OCI-LY7 (cell line): ENCODE measurements around the gene CCDC127. TPM values are rescaled to one million over a fixed set of nuclear protein-coding genes. Genes with fewer than 3 reads are reported as not detected.
"Not testable (repeated sequence)": the region's sequence is repeated elsewhere in the genome, so short reads cannot be mapped to it uniquely, and the experiment has no call there.

Source experiments
- BruUV-seq: library from RNA; stranded (reverse); fragments of 400-500 nt; replicated peaks from 2 replicates; lab custom pipeline; 2021; lab: Mats Ljungman, UMichigan
- CTCF ChIA-PET: fragments of 300-600 bp; sonication (Branson Sonifier 250); formaldehyde crosslinking; loops from one replicate; lab custom pipeline; 2022; ENCODE audit warnings: antibody characterized with exemption; ENCODE audit not compliant: unreplicated experiment; lab: Charles Lee
- POLR2A ChIA-PET: fragments of 300-600 bp; sonication (Branson Sonifier 250); formaldehyde crosslinking; loops from one replicate; lab custom pipeline; 2022; ENCODE audit warnings: antibody characterized with exemption; lab: Charles Lee
- DNase-seq: peaks from one replicate; pipeline ENCODE4 v3.0.0-alpha.2; 2015; ENCODE audit warnings: low spot score
- H2AFZ ChIP-seq: fragments of 200-600 bp; sonication (generic), shearing (Covaris generic); 2 replicates; pipeline ENCODE4 v1.6.1; 2014; ENCODE audit warnings: mild to moderate bottlenecking, antibody characterized with exemption, low read length, moderate library complexity
- H3K27ac ChIP-seq: fragments of 200-600 bp; sonication (generic); 2 replicates; pipeline ENCODE4 v1.5.1; 2014; ENCODE audit warnings: mixed run types, low read depth, mild to moderate bottlenecking, moderate library complexity, low read length, inconsistent platforms; ENCODE audit not compliant: poor library complexity, severe bottlenecking
- H3K36me3 ChIP-seq: fragments of 200-600 bp; sonication (generic); 2 replicates; pipeline ENCODE4 v1.6.1; 2014; ENCODE audit warnings: mild to moderate bottlenecking, antibody characterized with exemption, low read length, moderate library complexity, mixed read lengths; ENCODE audit not compliant: insufficient read depth
- H3K4me1 ChIP-seq: fragments of 200-600 bp; sonication (generic); 2 replicates; pipeline ENCODE4 v1.5.1; 2014; ENCODE audit warnings: mild to moderate bottlenecking, low read length; ENCODE audit not compliant: insufficient read depth, poor library complexity, severe bottlenecking
- H3K4me2 ChIP-seq: fragments of 200-600 bp; sonication (generic); 2 replicates; pipeline ENCODE4 v1.6.1; 2014; ENCODE audit warnings: mild to moderate bottlenecking, low read length
- H3K4me3 ChIP-seq: fragments of 200-600 bp; sonication (generic); 2 replicates; pipeline ENCODE4 v1.5.1; 2014; ENCODE audit warnings: mild to moderate bottlenecking, low read depth, low read length; ENCODE audit not compliant: poor library complexity, severe bottlenecking
- H3K79me2 ChIP-seq: fragments of 200-600 bp; sonication (generic); 2 replicates; pipeline ENCODE4 v1.6.1; 2016; ENCODE audit warnings: low read depth, mild to moderate bottlenecking, low read length, moderate library complexity, mixed read lengths; ENCODE audit not compliant: insufficient read depth
- H3K9me2 ChIP-seq: fragments of 200-600 bp; sonication (generic); 2 replicates; pipeline ENCODE4 v1.6.1; 2016; ENCODE audit warnings: mild to moderate bottlenecking, low read length, mixed read lengths; ENCODE audit not compliant: insufficient read depth
- H3K9me3 ChIP-seq: fragments of 200-600 bp; sonication (generic); 2 replicates; pipeline ENCODE4 v1.6.1; 2014; ENCODE audit warnings: mild to moderate bottlenecking, mixed run types, low read length, mixed read lengths
- H4K20me1 ChIP-seq: fragments of 200-600 bp; sonication (generic); 2 replicates; pipeline ENCODE4 v1.6.1; 2014; ENCODE audit warnings: mild to moderate bottlenecking, antibody characterized with exemption, low read length, moderate library complexity, mixed read lengths; ENCODE audit not compliant: insufficient read depth
- EZH2phosphoT487 ChIP-seq: fragments of 200-600 bp; sonication (generic); IDR thresholded peaks from 2 replicates; pipeline ENCODE4 v1.6.1; 2018; ENCODE audit warnings: low read depth, borderline replicate concordance, mild to moderate bottlenecking, mixed run types, antibody characterized with exemption, low read length, moderate library complexity, mixed read lengths
- intact Hi-C: fragments of 100-400 bp; cut with micrococcal nuclease; formaldehyde crosslinking; loops from one replicate; pipeline ENCODE4 v1.10.0; 2022; ENCODE audit not compliant: unreplicated experiment
- total RNA-seq, 2 experiments: library from RNA; depleted of rRNA in 1 of 2; stranded (reverse); fragments of >200 nt in 1 of 2; shearing (Covaris generic) in 1 of 2; gene quantifications; 2 replicates each; pipeline ENCODE4 v1.2.3, GENCODE V29; 2014 to 2022
- TF ChIP-seq, protein P1 (sequence below): fragments of 200-600 bp; sonication (generic); conservative IDR thresholded peaks from 2 replicates; pipeline ENCODE4 v1.5.1; 2014; ENCODE audit warnings: mild to moderate bottlenecking, antibody characterized with exemption, low read length, moderate library complexity, mixed read lengths

CCDC127 gene
- total RNA-seq, 2 experiments from 2014 or later, result 10.8 to 12.4 TPM

DNA sequence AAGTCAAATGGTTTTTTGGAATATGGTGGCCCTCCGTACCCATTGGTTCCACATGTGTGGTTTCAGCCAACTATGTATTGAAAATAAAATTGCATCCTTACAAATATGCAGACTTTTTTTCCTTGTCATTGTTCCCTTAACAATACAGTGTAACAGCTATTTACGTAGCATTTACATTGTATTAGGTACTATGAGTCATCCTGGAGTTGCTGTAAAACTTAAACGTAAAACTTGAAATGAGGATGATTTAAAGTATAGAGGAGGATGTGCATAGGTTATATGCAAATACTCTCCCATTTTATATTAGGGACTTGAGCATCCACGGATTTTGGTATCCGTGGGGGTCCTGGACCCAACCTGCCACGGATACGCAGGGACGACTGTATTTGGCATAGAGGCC lies 16.5 kb upstream of the CCDC127 start:
- Histone ChIP-seq H3K36me3 (peaks cover 90% of the 10 kb centered on the region), H4K20me1 (no peaks in the 10 kb centered on the region), H3K4me2 (no peak overlapping the region), H2AFZ (no peak overlapping the region), H3K79me2 (no peaks in the 10 kb centered on the region), H3K4me3 (no peak overlapping the region), H3K27ac (no peak overlapping the region), H3K4me1 (no peaks in the 10 kb centered on the region), H3K9me2 (no peaks in the 10 kb centered on the region), H3K9me3 (no peaks in the 10 kb centered on the region)
- no peak for DNase-seq
- BruUV-seq, result no TSS peak
- ChIA-PET CTCF (no interaction called here), POLR2A (interaction anchor here (0.6 to 0.9 kb wide), 2 partner anchors 9 to 13 kb away, joined by 3 to 7 read pairs; no protein-coding TSS in a partner anchor)
- TF ChIP-seq, protein P1, sequence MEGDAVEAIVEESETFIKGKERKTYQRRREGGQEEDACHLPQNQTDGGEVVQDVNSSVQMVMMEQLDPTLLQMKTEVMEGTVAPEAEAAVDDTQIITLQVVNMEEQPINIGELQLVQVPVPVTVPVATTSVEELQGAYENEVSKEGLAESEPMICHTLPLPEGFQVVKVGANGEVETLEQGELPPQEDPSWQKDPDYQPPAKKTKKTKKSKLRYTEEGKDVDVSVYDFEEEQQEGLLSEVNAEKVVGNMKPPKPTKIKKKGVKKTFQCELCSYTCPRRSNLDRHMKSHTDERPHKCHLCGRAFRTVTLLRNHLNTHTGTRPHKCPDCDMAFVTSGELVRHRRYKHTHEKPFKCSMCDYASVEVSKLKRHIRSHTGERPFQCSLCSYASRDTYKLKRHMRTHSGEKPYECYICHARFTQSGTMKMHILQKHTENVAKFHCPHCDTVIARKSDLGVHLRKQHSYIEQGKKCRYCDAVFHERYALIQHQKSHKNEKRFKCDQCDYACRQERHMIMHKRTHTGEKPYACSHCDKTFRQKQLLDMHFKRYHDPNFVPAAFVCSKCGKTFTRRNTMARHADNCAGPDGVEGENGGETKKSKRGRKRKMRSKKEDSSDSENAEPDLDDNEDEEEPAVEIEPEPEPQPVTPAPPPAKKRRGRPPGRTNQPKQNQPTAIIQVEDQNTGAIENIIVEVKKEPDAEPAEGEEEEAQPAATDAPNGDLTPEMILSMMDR, result no peak
- TF ChIP-seq EZH2phosphoT487, result no peak
- intact Hi-C loops, result no loop called here

DNA sequence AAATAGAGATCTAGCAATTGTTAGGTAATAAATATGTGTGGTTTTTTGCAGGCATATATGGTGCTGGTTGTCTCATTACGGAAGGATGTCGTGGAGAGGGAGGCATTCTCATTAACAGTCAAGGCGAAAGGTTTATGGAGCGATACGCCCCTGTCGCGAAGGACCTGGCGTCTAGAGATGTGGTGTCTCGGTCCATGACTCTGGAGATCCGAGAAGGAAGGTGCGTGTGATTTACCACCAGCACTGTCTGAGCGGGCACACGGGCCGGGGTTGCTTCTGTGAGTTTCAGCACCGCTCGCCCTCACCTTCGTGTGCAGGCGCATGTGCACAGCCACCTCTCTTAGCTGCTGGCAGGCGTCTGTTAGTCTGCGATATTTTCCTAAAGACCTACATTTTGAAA lies 15.5 kb upstream of the CCDC127 start:
- H3K4me2 ChIP-seq, DNase-seq, H3K9me3 ChIP-seq, H4K20me1 ChIP-seq, BruUV-seq, H2AFZ ChIP-seq, H3K27ac ChIP-seq, H3K79me2 ChIP-seq, POLR2A ChIA-PET, H3K4me3 ChIP-seq, H3K4me1 ChIP-seq, H3K9me2 ChIP-seq, CTCF ChIA-PET, intact Hi-C loops: not testable (repeated sequence)
- H3K36me3 ChIP-seq, result peaks cover 91% of the 10 kb centered on the region

DNA sequence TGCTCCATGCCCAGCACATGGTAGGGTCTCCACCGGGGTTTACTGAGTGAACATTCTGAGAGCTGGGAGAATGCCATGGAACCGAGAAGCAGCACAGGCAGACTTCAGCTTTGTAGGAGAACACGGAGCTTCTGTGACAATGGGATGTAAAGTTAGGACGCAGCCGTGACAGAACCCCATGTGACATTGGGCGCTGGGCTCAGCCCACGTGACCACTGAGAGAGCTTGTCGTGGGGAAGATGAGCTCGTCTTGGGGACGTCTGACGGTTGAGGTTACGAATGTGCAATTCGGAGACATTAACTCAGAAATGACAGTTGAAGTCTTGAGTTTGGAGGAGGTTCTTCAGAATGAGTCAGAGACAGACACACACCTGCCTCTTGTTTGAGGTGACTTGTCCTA lies 13.7 kb upstream of the CCDC127 start:
- DNase-seq, result no peak
- Histone ChIP-seq H3K36me3 (peaks cover 92% of the 10 kb centered on the region), H4K20me1 (no peaks in the 10 kb centered on the region), H3K4me1 (no peaks in the 10 kb centered on the region), H3K27ac (no peak overlapping the region), H3K4me3 (no peak overlapping the region), H3K79me2 (no peaks in the 10 kb centered on the region), H3K9me3 (no peaks in the 10 kb centered on the region), H3K4me2 (no peak overlapping the region), H3K9me2 (no peaks in the 10 kb centered on the region), H2AFZ (no peak overlapping the region)
- CTCF ChIA-PET, result no interaction called here
- no TSS peak for BruUV-seq
- POLR2A ChIA-PET, result no interaction called here
- intact Hi-C loops, result no loop called here
- TF ChIP-seq EZH2phosphoT487, result no peak
- TF ChIP-seq, protein P1, result no peak
